H1 (cell line): ENCODE data around the gene DPH5. TPM values are rescaled to one million over a fixed set of nuclear protein-coding genes. Genes with fewer than 3 reads are reported as not detected.

Source experiments
- CTCF ChIA-PET: fragments of 300-600 bp; sonication (Branson Sonifier 250); formaldehyde crosslinking; loops from one replicate; lab custom pipeline; 2021; ENCODE audit not compliant: partially characterized antibody; lab: Charles Lee
- POLR2A ChIA-PET: fragments of 300-600 bp; sonication (Branson Sonifier 250); formaldehyde crosslinking; loops from one replicate; lab custom pipeline; 2021; ENCODE audit warnings: inconsistent platforms; ENCODE audit not compliant: partially characterized antibody; lab: Charles Lee
- DNase-seq, 2 experiments: peaks; one replicate each; pipeline versions ENCODE4 v3.0.0 to v3.0.0-alpha.2; 2010 to 2022; ENCODE audit warnings: low spot score in 2 of 2, low read depth in 1 of 2, mixed read lengths in 1 of 2
- FAIRE-seq: peaks from 2 replicates; lab custom pipeline; 2011; peaks lifted over from hg19 to GRCh38; lab: Jason Lieb, UNC
- H2AFZ ChIP-seq: 2 replicates; pipeline ENCODE4 v1.8.1; 2012; ENCODE audit warnings: low read length, inconsistent platforms
- H2AK5ac ChIP-seq: 2 replicates; pipeline ENCODE4 v1.6.1; 2013; ENCODE audit warnings: low read depth, low read length
- H2BK120ac ChIP-seq: replicated peaks from 2 replicates; pipeline ENCODE3; 2013; ENCODE audit warnings: low read depth, low read length, inconsistent platforms
- H2BK12ac ChIP-seq: 2 replicates; pipeline ENCODE4 v1.6.1; 2013; ENCODE audit warnings: low read depth, low read length
- H2BK15ac ChIP-seq: 2 replicates; pipeline ENCODE4 v1.6.1; 2013; ENCODE audit warnings: low read length
- H2BK20ac ChIP-seq: 2 replicates; pipeline ENCODE4 v1.6.1; 2013; ENCODE audit warnings: low read length
- H2BK5ac ChIP-seq: 2 replicates; pipeline ENCODE4 v1.6.1; 2013; ENCODE audit warnings: low read depth, low read length
- H3K14ac ChIP-seq: 2 replicates; pipeline ENCODE4 v1.6.1; 2013; ENCODE audit warnings: inconsistent platforms; ENCODE audit not compliant: insufficient read length
- H3K18ac ChIP-seq: 2 replicates; pipeline ENCODE4 v1.6.1; 2013; ENCODE audit warnings: low read length; ENCODE audit errors: extremely low read depth
- H3K23ac ChIP-seq: 2 replicates; pipeline ENCODE4 v1.6.1; 2013; ENCODE audit warnings: inconsistent platforms; ENCODE audit not compliant: insufficient read length
- H3K23me2 ChIP-seq: 2 replicates; pipeline ENCODE4 v1.6.1; 2013; ENCODE audit warnings: low read depth, low read length
- H3K27ac ChIP-seq: 2 replicates; pipeline ENCODE4 v1.6.1; 2011; ENCODE audit warnings: low read depth, low read length, inconsistent platforms
- H3K27me3 ChIP-seq, 4 experiments: replicated peaks in 1 of 4; 1 replicate in 1 of 4; 2 replicates in 3 of 4; pipeline versions ENCODE4 v1.6.1 to v1.8.1; 2011 to 2013; ENCODE audit warnings: low read length in 3 of 4, mild to moderate bottlenecking in 3 of 4, inconsistent platforms in 2 of 4, mixed read lengths in 2 of 4, moderate library complexity in 1 of 4; ENCODE audit not compliant: control insufficient read depth in 3 of 4, insufficient read depth in 3 of 4; ENCODE audit errors: extremely low read depth in 1 of 4
- H3K36me3 ChIP-seq, 4 experiments: 2 replicates each; pipeline versions ENCODE4 v1.6.1 to v1.8.1; 2011 to 2013; ENCODE audit warnings: mild to moderate bottlenecking in 4 of 4, low read length in 3 of 4, moderate library complexity in 2 of 4, control low read depth in 1 of 4, inconsistent platforms in 1 of 4; ENCODE audit not compliant: insufficient read depth in 4 of 4, control insufficient read depth in 2 of 4
- H3K4ac ChIP-seq: replicated peaks from 2 replicates; pipeline ENCODE3; 2013; ENCODE audit warnings: low read length, low read depth, mixed read lengths, inconsistent platforms; ENCODE audit not compliant: insufficient read length
- H3K4me1 ChIP-seq, 4 experiments: replicated peaks in 1 of 4; 1 replicate in 1 of 4; 2 replicates in 3 of 4; pipeline versions ENCODE4 v1.6.1 to v1.8.1; 2011 to 2013; ENCODE audit warnings: low read length in 3 of 4, inconsistent platforms in 2 of 4, mixed read lengths in 1 of 4; ENCODE audit not compliant: insufficient read depth in 4 of 4, control insufficient read depth in 3 of 4
- H3K4me2 ChIP-seq, 2 experiments: 2 replicates each; pipeline versions ENCODE4 v1.6.1 to v1.8.1; 2011 to 2013; ENCODE audit warnings: low read depth in 2 of 2, low read length in 2 of 2, control low read depth in 1 of 2, inconsistent platforms in 1 of 2, mild to moderate bottlenecking in 1 of 2; ENCODE audit not compliant: insufficient read depth in 1 of 2
- H3K4me3 ChIP-seq, 4 experiments: fragments of 200-600, 300-600 bp in 1 of 4; sonication (generic), shearing (Covaris generic), sonication (Bioruptor Twin) in 1 of 4; 2 replicates each; pipeline versions ENCODE4 v1.5.1 to v1.8.1; 2011 to 2016; ENCODE audit warnings: low read length in 4 of 4, low read depth in 3 of 4, control low read depth in 2 of 4, inconsistent platforms in 2 of 4, mild to moderate bottlenecking in 2 of 4, mixed read lengths in 1 of 4, moderate library complexity in 1 of 4; ENCODE audit not compliant: insufficient read depth in 2 of 4; ENCODE audit errors: extremely low read depth in 1 of 4
- H3K56ac ChIP-seq: replicated peaks from 2 replicates; pipeline ENCODE3; 2013; ENCODE audit warnings: low read depth, mild to moderate bottlenecking, mixed read lengths, low read length, inconsistent platforms; ENCODE audit not compliant: insufficient read length
- H3K79me1 ChIP-seq: 2 replicates; pipeline ENCODE4 v1.6.1; 2013; ENCODE audit warnings: low read depth, low read length, control low read depth
- H3K79me2 ChIP-seq, 2 experiments: 2 replicates each; pipeline versions ENCODE4 v1.6.1 to v1.8.1; 2012 to 2013; ENCODE audit warnings: low read length in 2 of 2, mild to moderate bottlenecking in 2 of 2, inconsistent platforms in 1 of 2; ENCODE audit not compliant: insufficient read depth in 2 of 2, control insufficient read depth in 1 of 2
- H3K9ac ChIP-seq, 4 experiments: replicated peaks in 1 of 4; 1 replicate in 1 of 4; 2 replicates in 3 of 4; pipeline versions ENCODE4 v1.6.1 to v1.8.1; 2011 to 2013; ENCODE audit warnings: low read depth in 3 of 4, low read length in 3 of 4, control low read depth in 2 of 4, mild to moderate bottlenecking in 2 of 4, moderate library complexity in 2 of 4, inconsistent platforms in 1 of 4; ENCODE audit errors: extremely low read depth in 1 of 4
- H3K9me3 ChIP-seq, 2 experiments: 2 replicates each; pipeline versions ENCODE4 v1.6.1 to v1.8.1; 2012 to 2013; ENCODE audit warnings: mild to moderate bottlenecking in 2 of 2, moderate library complexity in 2 of 2, control low read depth in 1 of 2, inconsistent platforms in 1 of 2, low read depth in 1 of 2, low read length in 1 of 2, mixed read lengths in 1 of 2; ENCODE audit not compliant: insufficient read depth in 2 of 2
- H4K20me1 ChIP-seq, 2 experiments: replicated peaks in 1 of 2; 2 replicates each; pipeline versions ENCODE3 to v1.8.1; 2011 to 2013; ENCODE audit warnings: inconsistent platforms in 2 of 2, low read length in 2 of 2, mild to moderate bottlenecking in 1 of 2; ENCODE audit not compliant: insufficient read depth in 2 of 2, control insufficient read depth in 1 of 2
- H4K5ac ChIP-seq: 2 replicates; pipeline ENCODE4 v1.6.1; 2013; ENCODE audit warnings: low read length, low read depth, mixed read lengths, inconsistent platforms; ENCODE audit not compliant: insufficient read length
- H4K8ac ChIP-seq: 2 replicates; pipeline ENCODE4 v1.8.0; 2013; ENCODE audit warnings: mild to moderate bottlenecking, moderate library complexity, low read length, inconsistent platforms; ENCODE audit not compliant: insufficient read depth; ENCODE audit errors: extremely low read depth
- H4K91ac ChIP-seq: replicated peaks from 2 replicates; pipeline ENCODE3; 2013; ENCODE audit warnings: low read length, mixed read lengths, inconsistent platforms; ENCODE audit not compliant: insufficient read length
- BRCA1 ChIP-seq: IDR thresholded peaks from 2 replicates; pipeline ENCODE4 v1.6.1; 2012; ENCODE audit warnings: low read depth, low read length, improper control_type of control experiment
- CBX8 ChIP-seq: fragments of 300-800, 300-1000 bp; sonication (generic); IDR thresholded peaks from 2 replicates; pipeline ENCODE4 v1.7.1; 2016; ENCODE audit warnings: low read depth, low read length, borderline replicate concordance
- CTBP2 ChIP-seq: IDR thresholded peaks from 2 replicates; pipeline ENCODE4 v1.7.0; 2011; ENCODE audit warnings: borderline replicate concordance, mild to moderate bottlenecking, moderate library complexity, mixed read lengths, low read length; ENCODE audit not compliant: insufficient read depth, insufficient read length
- CTCF ChIP-seq, 3 experiments: IDR thresholded peaks; 1 replicate in 2 of 3; 2 replicates in 1 of 3; pipeline versions ENCODE4 v1.5.1 to v1.6.1; 2011; ENCODE audit warnings: low read length in 3 of 3, mild to moderate bottlenecking in 3 of 3, inconsistent platforms in 2 of 3, low read depth in 1 of 3, moderate library complexity in 1 of 3; ENCODE audit not compliant: insufficient read depth in 1 of 3; ENCODE audit errors: control extremely low read depth in 1 of 3
- KDM4A ChIP-seq: IDR thresholded peaks from one replicate; pipeline ENCODE4 v1.7.1; 2012; ENCODE audit warnings: low read depth, mild to moderate bottlenecking, moderate library complexity, low read length, inconsistent platforms; ENCODE audit not compliant: severe bottlenecking
- PHF8 ChIP-seq: fragments of 200-600 bp; sonication (generic); conservative IDR thresholded peaks from 2 replicates; pipeline ENCODE4 v1.7.1; 2012; ENCODE audit warnings: low read depth, mild to moderate bottlenecking, inconsistent platforms, low read length, moderate library complexity
- SP4 ChIP-seq: IDR thresholded peaks from 2 replicates; pipeline ENCODE4 v1.6.1; 2012; ENCODE audit warnings: low read length, inconsistent platforms
- TAF1 ChIP-seq: IDR thresholded peaks from 2 replicates; pipeline ENCODE4 v1.6.1; 2011; ENCODE audit warnings: mild to moderate bottlenecking, low read depth, low read length
- TBP ChIP-seq: IDR thresholded peaks from 2 replicates; pipeline ENCODE4 v1.6.1; 2011; ENCODE audit warnings: low read depth, low read length, improper control_type of control experiment
- TCF12 ChIP-seq: IDR thresholded peaks from 2 replicates; pipeline ENCODE4 v1.6.1; 2011; ENCODE audit warnings: low read depth, mild to moderate bottlenecking, low read length
- YY1 ChIP-seq: IDR thresholded peaks from 2 replicates; pipeline ENCODE4 v1.6.1; 2011; ENCODE audit warnings: low read depth, mild to moderate bottlenecking, low read length
- WGBS, 2 experiments: shearing (Covaris generic) in 1 of 2; methylation state at CpG; one replicate each; pipeline versions ENCODE4 v1.1.6 to v1.1.7; 2013 to 2015; ENCODE audit warnings: low lambda C conversion rate in 2 of 2, mixed read lengths in 2 of 2, inconsistent platforms in 1 of 2, low coverage in 1 of 2, missing lambda C conversion rate in 1 of 2; ENCODE audit not compliant: insufficient replicate concordance in 2 of 2, insufficient coverage in 1 of 2, insufficient read length in 1 of 2; ENCODE audit errors: extremely low coverage in 1 of 2, missing lambda C conversion rate in 1 of 2; 5-methylcytosine and 5-hydroxymethylcytosine counted together
- polyA plus RNA-seq, 7 experiments: library from polyadenylated mRNA; depleted of rRNA in 3 of 7; stranded (reverse) in 5 of 7; unstranded in 2 of 7; fragments of >200 nt in 5 of 7; fragments of 200-250 nt in 2 of 7; gene quantifications; 1 replicate in 5 of 7; 2 replicates in 1 of 7; 4 replicates in 1 of 7; pipeline versions ENCODE4 v1.2.1 to v1.2.3, GENCODE V29; 2011 to 2013; ENCODE audit warnings: missing spikeins in 2 of 7, mixed read lengths in 2 of 7
- total RNA-seq: library from RNA; stranded (reverse); fragmentation: NEBNext Ultra II Directional; extraction: Animal tissue kit (Norgen Biotek cat#: 25700); gene quantifications from 2 replicates; pipeline ENCODE4 v1.2.1, GENCODE V29; 2021

DPH5 gene
- total and polyA plus RNA-seq, 2 of the 8 experiments (the other 6 are each of a cell fraction or from before 2014, with no cell fraction given) = 67.7 to 106 TPM

- H3K4me3 ChIP-seq = no peak overlapping the region
- no peak overlapping the region for H3K23ac ChIP-seq
- no peak overlapping the region for H3K4me2 ChIP-seq
- no peak overlapping the region for H2BK120ac ChIP-seq
- H2AK5ac ChIP-seq = no peak overlapping the region
- no peak overlapping the region for H4K91ac ChIP-seq
- H2BK12ac ChIP-seq = no peak overlapping the region
- H3K56ac ChIP-seq = no peak overlapping the region
- no peak overlapping the region for H2BK5ac ChIP-seq
- no peak for FAIRE-seq
- H3K79me1 ChIP-seq = no peaks in the 10 kb centered on the region
- no peaks in the 10 kb centered on the region for H4K20me1 ChIP-seq
- no peak overlapping the region for H3K4ac ChIP-seq
- no peaks in the 10 kb centered on the region; a peak in 1 of 4 replicates for H3K79me2 ChIP-seq
- DNase-seq = no peak
- H4K5ac ChIP-seq = no peak overlapping the region
- no peak overlapping the region for H3K9ac ChIP-seq
- no peaks in the 10 kb centered on the region; the same call in 1 of the 2 replicates for H3K23me2 ChIP-seq
- H3K18ac ChIP-seq = no peak overlapping the region
- POLR2A ChIA-PET = interaction anchor here (1.3 to 1.5 kb wide), 2 partner anchors 8 to 45 kb away, joined by 3 to 4 read pairs; partner anchors contain the start of gene SLC30A7
- no peak overlapping the region for H3K14ac ChIP-seq
- H3K27me3 ChIP-seq = no peaks in the 10 kb centered on the region
- no peak overlapping the region for H4K8ac ChIP-seq
- CTCF ChIA-PET = interaction anchor here (0.8 to 1.4 kb wide), 3 partner anchors 8 to 347 kb away, joined by 3 to 6 read pairs (median 3); no protein-coding TSS in a partner anchor
- H2BK20ac ChIP-seq = no peak overlapping the region
- peaks cover 0 to 22% (median 3%) of the 10 kb centered on the region in 4 experiments; a peak in 2 of 8 replicates for H3K36me3 ChIP-seq
- H3K4me1 ChIP-seq = no peaks in the 10 kb centered on the region
- H3K27ac ChIP-seq = no peak overlapping the region
- H3K9me3 ChIP-seq = no peaks in the 10 kb centered on the region
- 69% methylated on average over 1 of the region's 1 CpG; no CpG with 5 or more reads in 1 of the 2 experiments for whole genome bisulfite sequencing, 2 experiments
- no peak overlapping the region for H2BK15ac ChIP-seq
- H2AFZ ChIP-seq = no peak overlapping the region
- TF ChIP-seq TAF1 (no peak), KDM4A (no peak), PHF8 (no peak), TBP (no peak), CTCF (IDR thresholded peaks at IDR 0.05; ENCODE audit: control extremely low read depth in 1 of 3, insufficient read depth in 1 of 3, low read depth in 1 of 3, low read length in 3 of 3) (no peak), CTBP2 (no peak), CBX8 (no peak), BRCA1 (no peak), TCF12 (no peak), SP4 (no peak), YY1 (no peak)
These were observed 84.5 kb downstream of the DPH5 start for GRCh38 chr1:100941098-100941527.
